GM12878 (cell line): Measurements from ENCODE around the gene CYP46A1.

Source experiments
- ATF7 ChIP-seq: fragments of 450-650 bp; IDR thresholded peaks from 2 replicates; pipeline ENCODE4 v1.6.1; 2016; ENCODE audit warnings: low read depth, mild to moderate bottlenecking
- CREB1 ChIP-seq: IDR thresholded peaks from 2 replicates; pipeline ENCODE4 v1.6.1; 2012; ENCODE audit warnings: low read depth, mild to moderate bottlenecking, inconsistent platforms
- GABPA ChIP-seq: IDR thresholded peaks from 2 replicates; pipeline ENCODE4 v1.6.1; 2014; ENCODE audit warnings: antibody characterized with exemption, low read depth, mild to moderate bottlenecking, inconsistent platforms
- MYC ChIP-seq: IDR thresholded peaks from 2 replicates; pipeline ENCODE4 v1.6.1; 2011; ENCODE audit warnings: mild to moderate bottlenecking, low read length, moderate library complexity, inconsistent platforms; ENCODE audit not compliant: insufficient read depth, insufficient replicate concordance, insufficient read length, severe bottlenecking
- RUNX3 ChIP-seq: IDR thresholded peaks from 2 replicates; pipeline ENCODE4 v1.6.1; 2012; ENCODE audit warnings: low read length, inconsistent platforms
- SIN3A ChIP-seq: IDR thresholded peaks from 2 replicates; pipeline ENCODE4 v1.6.1; 2012; ENCODE audit warnings: low read depth, low read length, improper control_type of control experiment
- SREBF2 ChIP-seq: IDR thresholded peaks from 2 replicates; pipeline ENCODE4 v1.6.1; 2012; ENCODE audit warnings: mild to moderate bottlenecking, low read length
- TF ChIP-seq, protein P1 (sequence below), 3 experiments: IDR thresholded peaks in 2 of 3; conservative IDR thresholded peaks in 1 of 3; 2 replicates each; pipeline ENCODE4 v1.5.1; 2011; ENCODE audit warnings: low read depth in 3 of 3, low read length in 3 of 3, mild to moderate bottlenecking in 3 of 3, control low read depth in 2 of 3, moderate library complexity in 2 of 3, inconsistent platforms in 1 of 3, mixed read lengths in 1 of 3; ENCODE audit not compliant: control insufficient read depth in 2 of 3, insufficient read depth in 1 of 3; ENCODE audit errors: extremely low read depth in 1 of 3
- TF ChIP-seq, protein P2 (sequence below): IDR thresholded peaks from 2 replicates; pipeline ENCODE4 v1.6.1; 2012; ENCODE audit warnings: mild to moderate bottlenecking, low read depth, low read length

DNA sequence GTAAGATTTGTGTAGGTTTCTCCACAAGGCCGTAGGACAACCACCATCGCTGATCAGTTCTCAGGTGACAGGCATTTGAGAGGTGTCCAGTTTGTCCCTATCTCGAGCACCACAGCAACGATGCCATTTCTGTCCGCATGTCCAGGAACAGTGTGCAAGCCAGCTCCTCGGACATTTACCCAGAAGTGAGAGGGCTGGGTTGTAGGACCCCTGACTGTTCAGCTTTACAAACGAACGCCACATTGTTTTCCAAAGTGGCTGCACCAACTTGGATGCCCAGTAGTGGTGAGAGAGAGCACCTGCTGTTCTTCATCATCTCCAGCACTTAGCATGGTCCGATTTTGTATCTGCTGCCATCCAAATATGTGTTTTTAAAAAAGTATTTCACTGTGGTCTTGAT, 38.6 kb downstream of the CYP46A1 start:
- TF ChIP-seq SREBF2 (no peak), ATF7 (no peak), CREB1 (no peak), RUNX3 (no peak), GABPA (no peak), MYC (no peak), SIN3A (no peak)
- TF ChIP-seq, protein P1, sequence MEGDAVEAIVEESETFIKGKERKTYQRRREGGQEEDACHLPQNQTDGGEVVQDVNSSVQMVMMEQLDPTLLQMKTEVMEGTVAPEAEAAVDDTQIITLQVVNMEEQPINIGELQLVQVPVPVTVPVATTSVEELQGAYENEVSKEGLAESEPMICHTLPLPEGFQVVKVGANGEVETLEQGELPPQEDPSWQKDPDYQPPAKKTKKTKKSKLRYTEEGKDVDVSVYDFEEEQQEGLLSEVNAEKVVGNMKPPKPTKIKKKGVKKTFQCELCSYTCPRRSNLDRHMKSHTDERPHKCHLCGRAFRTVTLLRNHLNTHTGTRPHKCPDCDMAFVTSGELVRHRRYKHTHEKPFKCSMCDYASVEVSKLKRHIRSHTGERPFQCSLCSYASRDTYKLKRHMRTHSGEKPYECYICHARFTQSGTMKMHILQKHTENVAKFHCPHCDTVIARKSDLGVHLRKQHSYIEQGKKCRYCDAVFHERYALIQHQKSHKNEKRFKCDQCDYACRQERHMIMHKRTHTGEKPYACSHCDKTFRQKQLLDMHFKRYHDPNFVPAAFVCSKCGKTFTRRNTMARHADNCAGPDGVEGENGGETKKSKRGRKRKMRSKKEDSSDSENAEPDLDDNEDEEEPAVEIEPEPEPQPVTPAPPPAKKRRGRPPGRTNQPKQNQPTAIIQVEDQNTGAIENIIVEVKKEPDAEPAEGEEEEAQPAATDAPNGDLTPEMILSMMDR (IDR thresholded peaks at IDR 0.05 in 2 of 3, conservative IDR thresholded peaks at IDR 0.05 in 1 of 3; ENCODE audit: control insufficient read depth in 2 of 3, extremely low read depth in 1 of 3, insufficient read depth in 1 of 3, low read depth in 3 of 3, low read length in 3 of 3), result no peak
- TF ChIP-seq, protein P2, sequence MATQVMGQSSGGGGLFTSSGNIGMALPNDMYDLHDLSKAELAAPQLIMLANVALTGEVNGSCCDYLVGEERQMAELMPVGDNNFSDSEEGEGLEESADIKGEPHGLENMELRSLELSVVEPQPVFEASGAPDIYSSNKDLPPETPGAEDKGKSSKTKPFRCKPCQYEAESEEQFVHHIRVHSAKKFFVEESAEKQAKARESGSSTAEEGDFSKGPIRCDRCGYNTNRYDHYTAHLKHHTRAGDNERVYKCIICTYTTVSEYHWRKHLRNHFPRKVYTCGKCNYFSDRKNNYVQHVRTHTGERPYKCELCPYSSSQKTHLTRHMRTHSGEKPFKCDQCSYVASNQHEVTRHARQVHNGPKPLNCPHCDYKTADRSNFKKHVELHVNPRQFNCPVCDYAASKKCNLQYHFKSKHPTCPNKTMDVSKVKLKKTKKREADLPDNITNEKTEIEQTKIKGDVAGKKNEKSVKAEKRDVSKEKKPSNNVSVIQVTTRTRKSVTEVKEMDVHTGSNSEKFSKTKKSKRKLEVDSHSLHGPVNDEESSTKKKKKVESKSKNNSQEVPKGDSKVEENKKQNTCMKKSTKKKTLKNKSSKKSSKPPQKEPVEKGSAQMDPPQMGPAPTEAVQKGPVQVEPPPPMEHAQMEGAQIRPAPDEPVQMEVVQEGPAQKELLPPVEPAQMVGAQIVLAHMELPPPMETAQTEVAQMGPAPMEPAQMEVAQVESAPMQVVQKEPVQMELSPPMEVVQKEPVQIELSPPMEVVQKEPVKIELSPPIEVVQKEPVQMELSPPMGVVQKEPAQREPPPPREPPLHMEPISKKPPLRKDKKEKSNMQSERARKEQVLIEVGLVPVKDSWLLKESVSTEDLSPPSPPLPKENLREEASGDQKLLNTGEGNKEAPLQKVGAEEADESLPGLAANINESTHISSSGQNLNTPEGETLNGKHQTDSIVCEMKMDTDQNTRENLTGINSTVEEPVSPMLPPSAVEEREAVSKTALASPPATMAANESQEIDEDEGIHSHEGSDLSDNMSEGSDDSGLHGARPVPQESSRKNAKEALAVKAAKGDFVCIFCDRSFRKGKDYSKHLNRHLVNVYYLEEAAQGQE, result no peak
